ENCODE results near the gene KLHL29.

The KLHL29 gene

DNA sequence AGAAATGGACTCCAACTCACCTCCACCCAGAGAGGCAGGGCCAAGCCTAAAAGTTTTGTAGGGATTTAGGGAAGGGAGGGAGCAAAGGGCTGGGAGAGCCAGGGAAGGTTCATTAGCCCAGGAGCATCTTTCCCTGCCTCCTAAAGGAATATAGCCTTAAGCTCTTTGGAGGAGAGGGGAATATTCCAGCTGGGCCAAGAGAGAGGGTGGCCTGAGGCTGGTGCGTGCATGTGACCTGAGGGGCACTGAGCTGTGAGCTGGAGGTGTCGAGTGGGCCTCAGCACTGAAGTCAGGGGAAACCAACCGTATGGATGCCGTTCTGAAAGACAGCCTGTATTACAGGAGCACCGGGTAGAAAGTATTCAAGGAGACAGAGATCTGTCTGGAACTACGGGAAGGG lies 112.6 kb downstream of the KLHL29 start:
- DNase-seq: no peak

DNA sequence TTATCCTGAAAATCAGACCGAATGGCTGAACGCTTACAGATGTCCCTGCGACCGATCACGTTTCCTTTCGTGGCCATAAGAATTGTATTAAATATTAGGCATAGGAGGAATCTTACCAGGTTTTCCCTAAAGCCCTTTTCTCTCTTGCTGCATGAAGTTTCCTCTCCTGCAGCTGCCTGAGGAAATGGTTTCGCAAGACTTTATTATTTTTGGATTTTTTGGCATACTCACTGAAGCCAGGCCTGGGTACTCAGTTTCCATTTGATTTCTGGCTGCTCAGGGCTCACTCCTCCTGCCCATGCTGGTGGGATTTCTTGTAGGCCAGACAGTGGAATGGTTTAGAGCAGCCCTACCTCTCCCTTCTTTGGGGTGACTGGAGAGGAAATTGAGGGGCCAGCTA lies 114.0 kb downstream of the KLHL29 start:
- no peak for DNase-seq

DNA sequence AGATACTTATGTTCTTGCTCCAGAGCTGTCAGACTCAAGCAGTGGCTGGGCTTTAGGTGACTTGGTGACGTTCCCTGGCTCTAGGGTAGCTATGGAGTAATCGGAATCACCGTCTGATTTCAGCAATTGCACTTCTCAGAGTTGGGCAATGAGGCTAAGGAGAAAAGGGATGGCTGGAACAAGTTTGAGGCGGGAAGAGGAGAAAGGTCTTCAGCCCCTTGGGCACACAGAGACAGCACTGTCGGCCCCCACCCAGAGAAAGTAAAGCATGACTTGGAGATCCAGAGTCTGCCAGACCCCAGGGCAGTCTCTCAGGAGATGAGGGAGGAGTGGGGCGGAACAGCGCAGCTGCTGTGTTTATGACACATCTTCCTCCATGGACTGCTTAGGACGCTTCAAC lies 114.5 kb downstream of the KLHL29 start:
- no peak for DNase-seq

DNA sequence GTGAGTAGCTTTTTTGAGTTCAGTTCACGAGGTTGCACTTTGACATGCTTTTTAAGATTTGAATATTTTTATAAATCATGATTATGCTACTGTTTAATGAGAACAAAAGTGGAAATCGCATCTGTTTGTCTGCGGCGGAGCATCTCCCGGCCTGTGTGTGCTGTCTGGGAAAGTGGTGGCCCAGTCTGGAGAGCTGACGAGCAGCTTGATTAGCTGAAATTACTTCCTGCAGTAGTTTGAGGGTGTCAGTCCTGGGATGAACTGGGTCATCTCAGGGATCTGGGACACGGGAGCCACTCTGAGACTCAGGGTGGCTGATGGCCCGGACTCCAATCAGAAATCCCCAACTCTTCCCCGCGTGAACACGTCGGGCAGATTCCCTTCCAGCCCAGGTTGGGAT lies 115.9 kb downstream of the KLHL29 start:
- no peak for DNase-seq

DNA sequence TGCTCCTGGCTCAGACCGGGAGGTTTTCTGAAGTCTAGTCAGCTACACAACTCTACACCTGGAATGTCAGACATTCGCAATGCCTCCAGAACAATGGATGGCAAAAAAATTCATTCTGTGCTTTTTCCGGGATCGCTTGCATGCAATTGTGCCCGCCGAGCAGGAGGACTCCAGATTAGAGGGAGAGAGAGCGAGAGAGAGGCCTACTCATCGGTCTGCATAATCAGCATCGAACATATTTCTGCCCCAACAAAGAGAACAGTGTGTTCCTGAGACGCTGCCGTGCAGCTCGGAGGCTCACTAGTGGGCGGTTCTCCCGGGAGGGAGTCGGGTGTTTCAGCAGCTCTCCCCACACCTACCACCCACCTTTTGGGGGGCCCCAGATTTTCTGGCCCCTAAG lies 117.1 kb downstream of the KLHL29 start:
- no peak for DNase-seq

DNA sequence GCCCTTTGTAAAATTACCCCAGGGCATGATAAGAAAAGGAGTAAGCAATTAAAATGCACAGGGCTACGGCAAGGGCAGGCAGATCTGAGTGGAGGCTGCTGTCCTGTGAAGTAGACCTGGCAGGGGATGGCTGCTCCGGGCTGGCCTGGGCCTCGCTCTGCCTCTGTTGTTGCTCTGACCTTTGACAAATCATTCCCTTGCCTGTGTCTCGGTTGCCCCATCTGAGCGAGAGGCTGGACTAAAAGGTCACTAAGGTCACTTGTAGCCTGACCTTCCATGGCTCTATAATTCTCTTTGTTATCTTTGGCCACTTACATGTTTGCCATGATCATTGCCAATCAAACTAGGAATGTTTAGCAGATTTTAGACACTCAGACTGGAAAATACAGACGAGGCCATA lies 118.1 kb downstream of the KLHL29 start:
- DNase-seq: no peak

DNA sequence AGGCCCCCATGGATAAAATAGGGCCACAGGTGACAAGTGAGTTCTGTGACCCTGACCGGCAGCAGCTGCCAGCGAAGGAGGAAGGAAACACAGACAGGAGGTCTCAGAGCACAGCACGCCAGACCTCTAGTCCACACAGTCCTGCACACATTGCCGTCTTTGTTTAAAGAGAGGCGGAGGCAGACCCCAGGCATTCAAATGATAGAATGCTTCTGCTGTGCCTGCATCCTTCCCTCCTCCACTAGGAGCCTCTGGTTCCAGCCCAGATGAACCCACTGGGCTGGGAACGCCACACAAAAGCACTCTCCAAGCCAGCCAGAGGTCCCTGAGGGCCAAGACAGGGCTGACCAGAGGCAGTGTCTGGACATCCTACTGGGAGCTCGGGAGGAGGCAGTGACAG lies 118.7 kb downstream of the KLHL29 start:
- no peak for DNase-seq

DNA sequence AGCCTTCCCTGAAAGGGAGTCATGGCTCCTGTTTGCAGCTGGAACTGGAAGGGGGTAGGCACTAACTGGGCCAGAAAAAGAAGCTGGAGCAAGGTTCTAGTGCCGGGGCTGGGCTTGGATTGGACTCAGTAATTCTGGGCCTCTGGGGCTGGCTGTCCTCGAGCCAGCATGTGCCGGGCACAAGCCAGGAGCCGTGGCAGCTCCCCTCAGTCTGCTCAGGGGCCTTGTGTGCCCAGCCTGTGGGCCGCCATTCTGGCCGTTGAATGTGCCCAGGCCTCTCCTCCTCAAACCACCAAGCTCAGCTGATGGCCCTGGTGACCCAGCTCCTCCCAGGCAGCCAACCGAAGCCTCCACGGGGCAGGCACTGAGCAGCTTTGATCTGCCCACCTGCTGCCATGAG lies 119.6 kb downstream of the KLHL29 start:
- DNase-seq: no peak

DNA sequence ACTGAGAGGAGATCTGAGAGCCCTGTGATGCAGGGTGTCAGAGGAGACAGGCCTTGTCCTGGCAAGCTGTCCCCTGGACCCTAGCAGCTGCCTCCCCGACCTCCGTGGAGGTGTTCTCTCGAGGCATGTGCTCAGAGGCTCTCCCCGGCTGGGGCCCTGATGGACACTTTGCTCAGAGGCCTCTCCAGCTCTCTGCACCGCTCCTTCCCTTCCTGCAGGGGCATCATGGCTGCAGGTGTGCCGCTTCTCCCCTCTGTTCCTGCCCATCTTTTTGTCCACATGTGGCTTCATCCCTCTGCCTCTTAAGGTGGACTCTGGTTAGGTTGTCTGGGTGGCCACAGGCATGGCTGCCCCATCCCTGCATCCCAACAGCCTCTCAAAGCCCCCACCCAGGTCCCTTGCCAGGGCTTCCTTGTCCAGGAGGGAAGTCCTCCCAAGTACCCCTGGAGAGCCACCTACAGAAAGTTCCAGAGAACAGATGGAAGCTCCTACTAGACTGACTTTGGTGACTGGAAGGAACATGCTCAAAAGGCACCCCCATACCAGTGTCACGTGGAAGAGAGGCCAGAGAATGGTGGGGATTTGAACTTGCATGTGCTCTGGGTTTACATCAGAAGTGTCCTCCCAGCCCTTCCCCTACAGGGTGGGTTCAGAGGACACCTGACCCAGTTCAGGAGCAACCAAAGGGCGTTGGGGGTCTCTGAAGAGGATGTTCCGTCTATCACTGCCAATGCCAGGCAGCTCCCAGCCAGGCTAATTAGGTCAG lies 120.4 kb downstream of the KLHL29 start:
- DNase-seq: no peak

DNA sequence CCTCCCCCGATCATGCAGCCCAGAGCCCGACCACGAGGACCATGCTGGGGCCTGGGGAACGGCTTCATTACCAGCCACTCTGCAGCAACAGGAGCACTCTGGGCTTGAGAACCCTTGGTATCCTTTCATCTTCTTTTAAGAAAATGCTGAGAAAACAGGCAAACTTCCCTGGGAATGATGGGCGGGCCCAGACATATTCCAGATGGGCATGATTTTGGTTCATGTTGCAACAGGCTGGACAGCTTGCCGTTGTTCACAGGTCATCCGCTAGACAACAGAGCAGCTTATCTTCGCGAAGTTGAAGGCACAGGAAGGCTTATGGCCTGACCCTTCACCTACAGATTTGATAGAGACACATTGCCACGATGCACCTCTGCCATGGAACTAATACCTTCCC lies 121.0 kb downstream of the KLHL29 start:
- no peak for DNase-seq

DNA sequence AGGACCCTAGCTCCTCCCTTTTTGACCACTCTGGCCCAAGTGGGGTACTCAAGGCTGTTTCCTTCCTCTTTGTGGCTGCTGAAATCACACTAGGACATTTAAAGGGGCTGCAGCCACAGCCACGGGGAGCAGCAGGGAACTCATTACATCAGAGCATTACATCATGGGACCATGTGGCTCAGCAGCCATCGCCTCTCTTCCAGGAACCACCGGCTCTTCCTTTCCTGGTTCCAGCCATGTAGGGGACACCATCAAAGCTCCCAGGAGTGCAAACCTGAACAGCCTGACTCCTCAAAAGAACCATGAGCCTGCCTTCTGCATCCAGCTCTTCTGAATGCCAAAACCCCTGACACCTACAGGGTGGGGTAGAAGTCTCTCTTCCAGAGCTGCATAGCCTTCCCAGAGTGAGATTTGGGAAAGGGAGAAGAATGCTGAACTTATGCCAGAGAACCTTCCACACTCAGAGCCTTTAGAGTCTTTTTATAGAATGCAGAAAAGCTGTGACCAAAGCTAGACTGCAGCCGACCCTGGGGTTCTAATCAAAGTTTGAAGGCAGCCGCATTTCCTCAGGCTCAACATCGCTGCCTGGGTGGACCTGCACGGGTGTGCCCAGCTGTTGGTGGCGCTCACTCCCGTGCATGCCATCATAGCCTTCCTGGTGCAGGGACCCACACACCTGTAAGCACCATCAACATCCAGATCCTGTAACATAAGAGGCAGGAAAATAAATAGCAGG lies 121.7 kb downstream of the KLHL29 start:
- DNase-seq: no peak

DNA sequence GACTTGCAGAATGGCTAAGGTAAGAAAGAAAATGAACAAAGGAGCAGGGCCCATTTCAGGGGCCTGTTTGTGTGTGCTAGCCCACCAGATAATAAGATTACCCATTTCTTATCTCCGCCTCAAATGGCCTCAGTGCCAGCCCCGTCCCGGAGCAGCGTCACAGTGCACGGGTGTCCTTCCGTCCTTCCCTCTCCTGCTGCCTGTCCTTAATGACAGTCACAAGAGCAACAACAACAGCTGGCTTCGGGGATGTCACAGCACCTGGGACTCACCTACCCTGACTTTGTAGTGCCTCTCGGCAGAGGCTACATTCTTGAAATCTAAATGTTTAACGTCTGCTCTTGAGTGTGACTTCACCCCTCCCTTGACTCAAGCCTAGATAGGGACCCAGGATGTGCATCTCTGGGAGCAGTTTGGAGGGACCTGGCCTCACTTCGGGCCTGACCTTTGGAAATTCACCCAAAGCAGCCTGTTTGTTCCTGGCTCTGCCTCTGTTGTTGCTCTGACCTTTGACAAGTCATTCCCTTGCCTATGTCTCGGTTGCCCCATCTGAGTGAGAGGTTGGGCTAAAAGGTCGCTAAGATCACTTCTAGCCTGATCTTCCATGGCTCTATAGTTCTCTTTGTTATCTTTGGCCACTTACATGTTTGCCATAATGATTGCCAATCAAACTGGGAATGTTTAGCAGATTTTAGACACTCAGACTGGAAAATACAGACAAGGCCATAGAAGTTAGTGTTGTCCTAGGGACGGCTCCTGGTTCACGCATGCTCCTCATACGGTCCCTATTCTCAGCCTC lies 122.5 kb downstream of the KLHL29 start:
- no peak for DNase-seq

DNA sequence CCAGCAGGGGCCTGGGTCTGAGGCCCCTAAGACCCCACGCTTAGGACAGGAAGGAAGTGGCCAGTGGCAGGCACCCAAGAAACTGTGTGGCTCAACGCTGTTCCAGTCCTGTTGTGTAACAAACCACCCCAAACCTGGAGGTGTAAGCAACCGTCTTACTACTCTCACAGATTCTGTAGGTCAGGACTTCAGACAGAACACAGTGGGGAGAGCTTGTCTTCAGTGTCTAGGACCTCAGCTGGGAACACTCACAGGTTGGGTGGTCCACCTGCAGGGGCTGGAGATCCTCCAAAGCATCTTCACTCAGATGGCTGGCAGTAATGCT lies 123.0 kb downstream of the KLHL29 start:
- no peak for DNase-seq

DNA sequence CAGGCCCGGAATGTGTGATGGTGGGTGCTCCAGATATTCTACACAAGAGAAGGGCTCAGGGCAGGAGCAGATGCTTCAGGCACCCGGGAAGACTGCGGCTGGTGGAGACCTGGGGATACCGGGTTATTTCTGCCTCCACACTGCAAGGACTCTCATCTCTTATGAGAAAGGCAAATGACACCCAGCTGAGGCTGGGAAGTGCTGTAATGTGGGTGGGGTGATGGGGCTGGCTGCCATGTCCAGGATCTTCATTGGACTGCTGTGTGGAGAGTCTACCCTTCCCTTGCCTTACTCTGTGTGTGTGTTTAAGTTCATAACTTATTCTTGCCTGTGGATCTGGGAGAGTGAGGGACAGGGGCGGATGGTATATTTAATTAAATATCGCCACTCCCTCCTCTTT lies 124.1 kb downstream of the KLHL29 start:
- no peak for DNase-seq

DNA sequence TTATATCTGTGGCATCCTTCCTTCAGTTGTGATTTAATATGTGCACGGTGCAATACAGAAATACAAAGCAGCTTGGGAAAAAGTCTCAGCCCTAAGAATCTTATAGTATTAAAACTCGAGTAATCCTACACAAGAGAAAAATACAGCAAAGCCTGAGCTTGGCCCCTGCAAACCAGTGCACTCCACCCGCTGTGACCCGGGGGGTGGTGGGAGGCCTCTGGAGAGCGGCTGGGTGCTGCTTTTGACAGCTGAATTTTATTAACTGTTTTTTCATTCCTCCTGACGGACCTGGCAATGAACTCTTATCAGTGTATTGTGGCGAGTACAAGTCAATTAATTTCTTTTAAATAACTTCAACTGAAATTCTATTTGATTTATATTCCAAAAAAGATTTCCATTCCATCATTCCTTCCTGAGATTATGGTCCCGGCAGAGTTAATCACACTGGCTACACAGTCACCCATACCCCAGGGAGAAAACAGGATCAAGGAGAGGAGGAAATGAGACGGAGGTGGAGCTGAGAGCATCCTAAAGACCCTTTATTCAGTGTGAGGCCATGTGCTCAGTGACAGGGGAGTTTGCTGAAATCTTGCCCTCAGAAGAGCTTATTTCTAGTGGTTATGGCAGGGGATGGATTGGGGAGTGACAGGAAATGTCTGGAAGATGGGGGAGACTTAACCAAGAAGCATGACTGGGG lies 124.8 kb downstream of the KLHL29 start:
- DNase-seq: no peak

DNA sequence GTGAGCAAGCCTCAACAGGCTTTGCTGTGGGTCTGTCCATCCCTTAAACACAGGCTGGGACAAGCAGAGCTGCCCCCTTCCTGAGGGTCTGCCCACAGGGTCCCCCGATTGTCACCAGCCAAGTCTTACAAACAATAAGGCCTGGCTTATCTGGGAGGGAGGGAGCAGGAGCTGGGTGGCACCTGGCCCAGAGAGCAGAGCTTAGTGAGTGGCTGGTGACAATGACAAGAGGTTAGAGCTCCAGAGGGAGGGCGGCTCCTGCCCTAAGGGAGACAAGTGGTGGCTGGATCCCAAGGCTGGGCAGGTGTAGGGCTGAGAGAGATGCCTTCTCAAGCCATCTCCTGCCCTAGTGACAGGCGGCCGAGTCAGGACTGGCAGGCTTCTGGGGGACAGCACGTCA lies 125.5 kb downstream of the KLHL29 start:
- no peak for DNase-seq

DNA sequence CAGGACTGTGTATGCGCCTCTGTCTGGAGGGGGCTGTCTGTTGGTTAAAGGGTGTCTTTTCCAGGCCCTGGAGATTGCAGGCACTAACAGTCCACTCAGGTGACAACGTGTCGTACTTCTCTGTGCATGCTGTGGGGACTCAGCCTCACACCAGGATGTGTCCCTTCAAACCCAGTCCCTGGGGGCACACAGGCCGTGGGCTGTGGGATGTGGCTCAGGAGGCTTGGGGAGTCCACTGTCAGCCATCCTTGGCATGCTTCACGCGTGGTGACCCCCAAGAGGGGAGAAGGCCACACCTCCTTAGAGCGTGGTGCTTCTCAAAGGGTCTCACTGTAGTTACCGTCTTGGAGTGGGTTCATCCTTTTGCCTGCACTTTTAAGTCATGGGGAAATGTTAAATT lies 127.8 kb downstream of the KLHL29 start:
- no peak for DNase-seq

DNA sequence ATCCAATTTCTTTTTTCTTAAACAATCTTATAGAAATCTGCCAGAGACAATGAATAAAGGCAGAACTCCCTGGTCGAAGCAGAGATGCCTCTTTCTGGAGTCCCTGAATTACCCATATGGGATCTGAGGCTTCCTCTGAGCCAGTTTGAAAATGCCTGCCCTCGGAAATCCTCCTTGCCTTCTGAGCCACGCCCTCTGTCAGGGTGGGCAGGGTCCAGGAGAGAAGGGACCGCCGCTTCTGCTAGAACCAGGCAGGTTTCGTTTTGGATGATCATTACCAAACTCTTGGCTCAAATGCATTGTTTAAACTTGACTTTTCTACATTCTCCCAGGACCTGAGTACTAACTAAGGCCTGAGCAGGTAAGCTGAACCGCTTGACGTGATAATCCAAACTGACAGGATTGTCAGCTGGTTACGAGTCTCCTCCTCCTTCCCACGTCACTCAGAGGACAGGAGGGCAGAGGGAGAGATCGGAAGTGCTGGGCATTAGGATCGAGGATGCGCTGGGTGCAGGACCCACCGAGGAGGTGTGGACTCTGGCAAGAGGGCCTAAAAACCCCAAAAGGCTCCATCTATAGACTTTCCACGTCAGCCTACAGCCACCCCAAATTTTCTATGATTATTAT lies 128.4 kb downstream of the KLHL29 start:
- no peak for DNase-seq

DNA sequence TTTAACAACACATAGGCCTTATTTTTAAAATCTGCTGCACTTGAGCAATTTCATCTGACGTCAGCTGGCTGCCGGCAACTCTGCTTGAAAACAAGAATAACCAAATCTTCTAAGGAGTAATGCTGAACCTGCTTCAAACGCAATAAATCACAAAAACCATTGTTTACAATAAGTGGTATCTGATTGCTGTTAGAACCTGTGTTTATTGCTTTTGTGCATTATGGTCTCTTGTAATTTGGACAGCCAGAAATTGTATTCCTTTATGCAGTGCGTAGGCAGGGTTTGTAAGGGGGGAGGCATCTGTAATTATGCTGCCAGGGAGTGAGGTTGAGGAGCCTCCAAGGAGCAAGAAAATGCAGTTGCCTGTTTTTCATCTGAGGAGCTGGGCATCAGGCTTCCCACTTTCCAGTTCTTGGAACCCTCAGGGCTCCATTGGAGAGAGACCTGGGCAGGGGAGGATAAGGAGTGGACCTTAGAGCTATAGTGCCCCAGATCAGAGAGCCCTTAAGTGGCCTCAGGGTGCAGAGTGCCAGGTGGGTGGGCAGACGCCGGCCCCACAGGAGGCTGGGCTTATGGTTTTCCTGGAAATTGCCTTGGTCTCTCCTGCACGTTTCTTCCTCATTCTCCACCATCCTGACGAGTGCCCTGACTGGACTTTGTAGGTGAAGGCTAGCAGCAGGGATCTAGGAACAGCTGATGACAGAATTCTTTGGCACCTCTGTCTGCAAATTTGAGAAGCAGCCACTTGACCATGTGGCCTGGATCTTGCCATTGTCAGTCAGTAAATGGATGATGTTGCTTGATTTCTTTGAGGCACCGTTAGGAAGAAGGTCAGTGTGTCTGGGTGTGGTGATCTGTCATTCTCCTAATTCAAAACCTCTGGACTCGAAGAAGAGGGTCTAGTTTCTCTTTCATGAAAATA lies 129.2 kb downstream of the KLHL29 start:
- DNase-seq: no peak

DNA sequence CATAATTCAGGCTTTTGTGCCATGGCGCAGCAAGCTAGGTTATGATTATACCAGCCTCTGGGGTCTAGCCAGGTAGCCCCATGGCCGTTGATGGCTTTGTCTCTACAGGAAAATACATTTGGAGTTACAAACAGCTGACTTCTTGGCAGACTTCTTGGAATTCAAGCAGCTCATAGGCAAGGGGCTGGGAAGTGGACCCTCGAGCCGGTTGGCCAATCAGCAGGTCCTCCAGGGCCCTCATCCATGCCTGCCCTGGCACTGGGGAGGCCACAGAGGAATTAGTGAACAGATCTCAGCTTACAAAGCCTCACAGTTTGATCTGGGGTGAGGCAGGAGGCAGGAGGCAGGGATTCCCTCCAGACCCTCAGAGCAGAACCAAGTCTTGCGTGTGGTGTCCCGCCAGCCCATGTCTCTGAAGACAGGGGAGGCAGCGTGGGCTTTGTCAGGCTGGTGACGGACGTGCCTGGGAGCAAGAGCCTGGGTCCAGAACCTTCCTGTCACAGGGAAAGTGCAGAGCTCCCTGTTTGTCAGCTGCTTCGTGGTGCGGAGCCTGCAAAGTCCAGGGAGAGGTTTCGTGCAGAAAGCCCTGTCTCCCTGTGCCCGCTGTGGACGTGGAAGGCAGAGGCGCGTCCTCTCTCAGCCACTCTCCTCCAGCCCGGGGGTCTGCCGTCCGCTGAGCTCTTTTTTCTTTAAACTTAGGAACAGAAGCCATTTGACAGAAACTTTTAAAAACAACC lies 131.7 kb downstream of the KLHL29 start:
- no peak for DNase-seq

All from NCI-H1694 treated with DMSO at 0.1 percent for 48 hours (cell line).